Subcutaneous abdominal adipose tissue (tissue), 5 donors: ENCODE results near the gene RANBP9.

Experiments used
- H3K27ac ChIP-seq: one replicate; pipeline ENCODE4 v1.7.0; 2013; ENCODE audit warnings: low read depth, mild to moderate bottlenecking, inconsistent platforms, low read length, moderate library complexity
- H3K27me3 ChIP-seq, 5 donors: one replicate each; pipeline ENCODE4 v1.7.0; 2013; ENCODE audit warnings: low read length in 5 of 5, inconsistent platforms in 1 of 5; ENCODE audit not compliant: control insufficient read depth in 5 of 5, insufficient read depth in 4 of 5
- H3K36me3 ChIP-seq, 5 donors: one replicate each; pipeline ENCODE4 v1.7.0; 2013; ENCODE audit warnings: low read length in 5 of 5; ENCODE audit not compliant: control insufficient read depth in 5 of 5, insufficient read depth in 5 of 5
- H3K4me1 ChIP-seq, 5 donors: one replicate each; pipeline ENCODE4 v1.7.0; 2013; ENCODE audit warnings: low read length in 5 of 5, mild to moderate bottlenecking in 3 of 5, moderate library complexity in 1 of 5; ENCODE audit not compliant: control insufficient read depth in 5 of 5, insufficient read depth in 5 of 5
- H3K4me3 ChIP-seq, 5 donors: one replicate each; pipeline ENCODE4 v1.7.0; 2013; ENCODE audit warnings: low read length in 5 of 5, low read depth in 1 of 5
- H3K9ac ChIP-seq, 5 donors: one replicate each; pipeline ENCODE4 v1.7.0; 2013; ENCODE audit warnings: low read length in 5 of 5, mild to moderate bottlenecking in 4 of 5, moderate library complexity in 3 of 5
- H3K9me3 ChIP-seq, 5 donors: one replicate each; pipeline ENCODE4 v1.7.0; 2013; ENCODE audit warnings: low read length in 5 of 5; ENCODE audit not compliant: control insufficient read depth in 5 of 5
- donor health status: healthy.
- donor health status: healthy.
- donor health status: healthy.
- donor health status: healthy.
- donor health status: healthy.

RANBP9 gene

DNA sequence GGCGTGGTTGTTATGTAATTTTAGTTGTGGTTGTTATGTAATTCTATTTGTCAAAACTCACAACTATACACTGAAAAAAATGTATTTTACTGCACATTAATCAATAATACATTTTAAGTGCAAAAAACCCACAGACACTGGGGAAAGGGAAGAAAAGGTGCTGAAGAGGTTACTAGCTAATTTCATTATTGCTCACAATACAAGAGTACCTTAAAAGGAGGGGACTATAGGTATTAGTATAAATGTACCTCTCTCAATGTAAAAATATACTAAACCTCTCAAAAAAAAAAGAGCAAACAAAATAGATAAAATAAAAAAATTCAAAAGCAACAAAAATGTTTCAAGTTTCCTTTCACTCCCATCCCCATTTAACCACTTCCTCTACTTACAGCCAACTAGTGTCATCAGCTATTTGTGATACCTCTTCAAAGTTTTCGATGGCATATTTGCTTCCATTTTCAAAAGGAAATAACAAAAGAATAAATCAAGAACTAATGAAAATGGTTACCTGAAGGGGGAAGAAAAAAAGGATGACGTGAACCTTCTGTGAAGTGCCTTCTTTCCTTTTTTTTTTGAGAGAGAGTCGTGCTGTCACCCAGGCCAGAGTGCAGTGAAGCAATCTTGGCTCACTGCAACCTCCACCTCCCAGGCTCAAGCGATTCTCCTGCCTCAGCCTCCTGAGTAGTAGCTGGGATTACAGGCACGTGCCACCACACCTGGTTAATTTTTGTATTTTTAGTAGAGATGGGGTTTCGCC, 30.2 kb downstream of the RANBP9 start:
- H3K9ac ChIP-seq = no peak overlapping the region
- H3K9me3 ChIP-seq = peaks cover 0 to 12% (median 6%) of the 10 kb centered on the region in 5 donors
- H3K4me1 ChIP-seq = peaks cover 0 to 4% (median 0%) of the 10 kb centered on the region in 5 donors
- no peak overlapping the region for H3K4me3 ChIP-seq
- no peaks in the 10 kb centered on the region for H3K27me3 ChIP-seq
- peaks cover 0 to 2% (median 0%) of the 10 kb centered on the region in 5 donors for H3K36me3 ChIP-seq
- no peak overlapping the region for H3K27ac ChIP-seq

DNA sequence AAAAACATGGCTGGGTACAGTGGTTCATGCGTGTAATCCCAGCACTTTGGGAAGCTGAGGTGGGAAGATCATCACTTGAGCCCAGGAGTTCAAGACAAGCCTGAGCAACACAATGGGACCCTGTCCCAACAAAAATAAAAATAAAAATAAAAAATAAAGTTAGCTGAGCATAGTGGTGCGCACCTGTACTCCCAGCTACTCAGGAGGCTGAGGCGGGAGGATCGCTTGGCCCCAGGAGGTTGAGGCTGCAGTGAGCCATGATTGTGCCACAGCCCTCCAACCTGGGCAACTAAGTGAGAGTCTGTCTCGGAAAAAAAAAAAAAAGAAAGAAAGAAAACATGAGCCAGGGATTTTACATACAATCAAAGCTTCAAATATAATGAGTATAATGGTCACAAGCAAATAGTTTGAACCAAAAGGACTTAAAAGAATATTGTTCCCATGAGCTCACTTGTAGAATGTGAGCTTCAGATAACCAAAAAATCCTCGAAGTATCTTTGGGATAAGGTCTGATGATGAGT, 31.1 kb downstream of the RANBP9 start:
- Histone ChIP-seq H3K9me3 (peaks cover 0 to 12% (median 6%) of the 10 kb centered on the region in 5 donors), H3K27me3 (no peaks in the 10 kb centered on the region), H3K27ac (no peak overlapping the region), H3K4me3 (no peak overlapping the region), H3K9ac (no peak overlapping the region), H3K36me3 (peaks cover 0 to 2% (median 0%) of the 10 kb centered on the region in 5 donors), H3K4me1 (peaks cover 0 to 4% (median 0%) of the 10 kb centered on the region in 5 donors)

DNA sequence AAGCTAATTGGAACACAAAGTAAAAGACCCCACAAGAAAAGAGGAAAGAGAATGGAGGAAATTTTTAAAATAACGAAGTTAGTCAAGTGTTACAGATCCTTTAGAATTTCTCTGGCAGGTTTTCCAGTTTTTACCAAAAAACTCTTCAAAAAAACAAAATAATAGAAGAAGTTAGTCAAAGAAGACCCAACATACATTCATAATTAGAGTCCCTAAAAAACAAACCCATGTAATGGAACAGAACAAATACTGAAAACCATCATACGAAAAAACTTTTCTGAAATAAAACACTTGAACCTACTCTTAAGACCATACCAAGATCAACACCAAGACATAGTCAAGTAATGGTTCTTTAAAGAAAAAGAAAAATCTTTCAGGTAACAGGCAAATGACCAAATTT, 31.6 kb downstream of the RANBP9 start:
- Histone ChIP-seq H3K36me3 (peaks cover 0 to 2% (median 0%) of the 10 kb centered on the region in 5 donors), H3K9me3 (peaks cover 0 to 12% (median 6%) of the 10 kb centered on the region in 5 donors), H3K9ac (no peak overlapping the region), H3K27me3 (no peaks in the 10 kb centered on the region), H3K4me1 (peaks cover 0 to 4% (median 0%) of the 10 kb centered on the region in 5 donors), H3K27ac (no peak overlapping the region), H3K4me3 (no peak overlapping the region)

DNA sequence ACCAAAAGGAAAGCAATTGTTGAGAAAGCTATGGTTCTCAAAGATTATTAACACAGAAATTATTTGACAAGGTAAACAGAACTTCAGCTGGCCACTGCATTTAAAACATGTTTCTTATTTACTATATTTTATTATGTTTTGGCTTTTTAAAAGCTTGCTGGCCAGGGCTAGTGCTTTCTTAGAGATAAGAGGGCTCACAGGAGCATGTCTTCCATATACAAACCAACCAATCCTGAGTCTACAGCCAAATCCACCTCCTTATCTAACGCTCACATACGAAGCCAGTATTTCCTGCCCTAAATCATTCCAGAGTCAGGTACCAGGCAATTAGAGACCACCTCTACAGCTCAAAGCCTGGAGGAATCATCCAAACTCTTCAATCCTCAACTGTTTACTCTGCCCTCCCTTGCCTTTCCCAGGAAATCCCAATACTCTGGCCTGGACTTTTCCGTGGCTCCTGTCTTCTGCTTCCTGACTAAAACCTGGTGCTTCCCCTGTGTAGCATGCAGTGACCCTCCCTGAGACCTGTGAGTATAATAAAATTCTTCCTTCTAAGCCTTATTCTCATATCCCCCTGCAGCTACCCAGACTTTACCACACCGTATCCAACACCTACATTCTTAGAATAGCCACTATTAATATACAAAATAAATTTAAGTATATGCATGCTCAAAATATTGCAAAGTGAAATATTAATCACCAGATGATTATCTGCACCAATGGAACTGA, 33.2 kb downstream of the RANBP9 start:
- no peak overlapping the region for H3K9ac ChIP-seq
- peaks cover 0 to 12% (median 6%) of the 10 kb centered on the region in 5 donors for H3K9me3 ChIP-seq
- H3K27ac ChIP-seq = no peak overlapping the region
- peaks cover 0 to 4% (median 0%) of the 10 kb centered on the region in 5 donors for H3K4me1 ChIP-seq
- no peaks in the 10 kb centered on the region for H3K36me3 ChIP-seq
- no peak overlapping the region for H3K4me3 ChIP-seq
- H3K27me3 ChIP-seq = no peaks in the 10 kb centered on the region

DNA sequence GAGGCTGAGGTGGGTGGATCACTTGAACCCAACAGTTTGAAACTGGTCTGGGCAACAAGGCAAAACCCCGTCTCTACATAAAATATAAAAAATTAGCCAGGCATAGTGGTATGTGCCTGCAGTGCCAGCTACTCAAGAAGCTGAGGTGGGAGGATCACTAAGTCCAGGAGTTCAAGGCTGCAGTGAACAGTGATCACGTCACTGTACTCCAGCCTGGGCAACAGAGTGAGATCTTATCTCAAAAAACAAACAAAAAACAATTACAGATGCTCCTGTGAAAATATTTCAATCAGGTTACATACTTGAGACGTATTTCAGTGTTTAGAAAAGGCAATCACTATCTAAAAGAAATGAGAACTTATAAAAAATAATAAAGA, 33.8 kb downstream of the RANBP9 start:
- H3K9me3 ChIP-seq = peaks cover 0 to 12% (median 6%) of the 10 kb centered on the region in 5 donors
- no peaks in the 10 kb centered on the region for H3K27me3 ChIP-seq
- no peak overlapping the region for H3K27ac ChIP-seq
- H3K36me3 ChIP-seq = no peaks in the 10 kb centered on the region
- H3K9ac ChIP-seq = no peak overlapping the region
- peaks cover 0 to 4% (median 0%) of the 10 kb centered on the region in 5 donors for H3K4me1 ChIP-seq
- no peak overlapping the region for H3K4me3 ChIP-seq

DNA sequence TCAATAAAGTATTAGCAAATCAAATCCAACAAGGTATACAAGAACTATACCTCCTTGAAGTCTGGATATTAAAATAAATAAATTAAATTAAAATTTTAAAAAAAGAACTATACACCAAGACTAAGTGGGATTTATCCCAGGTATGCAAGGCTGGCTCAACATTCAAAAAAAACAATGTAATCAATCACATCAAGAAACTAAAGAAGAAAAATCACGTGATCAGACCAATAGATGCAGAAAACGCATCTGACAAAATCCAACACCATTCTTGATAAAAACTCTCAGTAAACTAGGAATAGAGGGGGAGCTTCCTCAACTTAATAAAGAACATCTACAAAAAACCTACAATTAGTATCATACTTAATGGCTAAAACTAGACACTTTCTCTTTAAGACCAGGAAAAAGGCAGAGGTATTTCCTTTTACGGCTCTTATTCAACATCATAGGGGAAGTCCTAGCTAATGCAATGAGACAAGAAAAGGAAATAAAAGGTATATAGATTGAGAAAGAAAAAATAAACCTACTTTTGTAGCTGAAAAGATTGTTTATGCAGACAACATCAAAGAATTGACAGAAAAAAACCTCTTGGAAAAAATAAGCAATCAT, 35.0 kb downstream of the RANBP9 start:
- Histone ChIP-seq H3K36me3 (no peaks in the 10 kb centered on the region), H3K4me1 (peaks cover 0 to 10% (median 4%) of the 10 kb centered on the region in 5 donors), H3K27ac (no peak overlapping the region), H3K9me3 (peaks cover 0 to 12% (median 6%) of the 10 kb centered on the region in 5 donors), H3K4me3 (no peak overlapping the region), H3K9ac (no peak overlapping the region), H3K27me3 (no peaks in the 10 kb centered on the region)

DNA sequence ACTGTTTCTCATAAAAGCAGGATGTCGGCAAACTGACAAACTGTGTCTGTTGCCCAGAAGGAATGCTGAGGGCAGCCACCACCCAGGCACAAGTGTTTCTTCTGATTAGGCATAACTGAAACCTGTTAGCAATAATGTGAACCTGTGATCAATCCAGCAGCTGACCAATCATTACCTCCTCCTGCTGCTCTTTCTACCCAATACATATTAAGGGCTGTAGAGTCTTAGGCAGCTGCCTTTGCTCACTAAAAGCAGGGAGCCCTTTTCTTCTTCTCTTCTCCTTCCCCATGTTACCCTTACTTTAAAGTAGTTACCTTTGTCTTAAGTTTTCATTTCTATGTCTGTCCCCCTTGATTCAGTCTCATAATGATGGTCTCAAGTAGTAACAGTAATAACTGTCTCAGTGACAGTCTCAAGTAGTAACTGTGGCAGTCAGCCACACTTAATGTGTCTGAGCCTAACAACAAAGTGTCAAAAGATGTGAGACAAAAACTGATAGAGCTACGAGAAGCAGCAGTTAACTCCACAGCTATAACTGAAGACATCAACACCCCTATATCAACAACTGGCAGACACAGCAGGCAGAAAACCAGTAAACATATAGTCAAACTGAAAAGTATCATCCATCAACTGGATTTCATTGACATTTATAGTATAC, 37.0 kb downstream of the RANBP9 start:
- H3K4me3 ChIP-seq = no peak overlapping the region
- no peaks in the 10 kb centered on the region for H3K36me3 ChIP-seq
- H3K9ac ChIP-seq = no peak overlapping the region
- H3K27ac ChIP-seq = no peak overlapping the region
- no peaks in the 10 kb centered on the region for H3K27me3 ChIP-seq
- peaks cover 0 to 8% (median 6%) of the 10 kb centered on the region in 5 donors for H3K9me3 ChIP-seq
- H3K4me1 ChIP-seq = peaks cover 0 to 10% (median 4%) of the 10 kb centered on the region in 5 donors

DNA sequence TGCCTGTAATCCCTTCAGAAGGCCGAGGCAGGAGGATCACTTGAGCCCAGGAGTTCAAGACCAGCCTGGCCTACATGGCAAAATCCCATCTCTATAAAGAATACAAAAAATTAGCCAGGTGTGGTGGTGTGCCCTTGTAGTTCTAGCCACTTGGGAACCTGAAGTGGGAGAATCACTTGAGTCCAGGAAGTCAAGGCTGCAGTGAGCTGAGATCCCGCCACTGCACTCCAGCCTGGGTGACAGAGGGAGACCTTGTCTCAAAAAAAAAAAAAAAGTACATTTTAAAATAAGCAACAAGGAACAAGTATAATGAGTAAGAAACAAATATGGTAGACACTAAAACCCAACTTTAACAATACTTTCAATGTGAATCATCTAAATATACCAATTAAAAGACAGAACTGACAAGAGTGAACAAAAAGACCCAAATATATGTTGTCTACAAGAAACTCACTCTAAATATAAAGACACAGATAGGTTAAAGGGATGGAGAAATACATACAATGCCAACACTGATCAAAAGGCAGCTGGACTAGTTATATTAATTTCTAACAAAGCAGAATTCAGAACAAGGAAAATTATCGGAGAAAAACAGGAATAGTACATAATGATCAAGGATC, 37.7 kb downstream of the RANBP9 start:
- Histone ChIP-seq H3K9me3 (peaks cover 0 to 8% (median 6%) of the 10 kb centered on the region in 5 donors), H3K27ac (no peak overlapping the region), H3K36me3 (no peaks in the 10 kb centered on the region), H3K4me3 (no peak overlapping the region), H3K9ac (no peak overlapping the region), H3K27me3 (no peaks in the 10 kb centered on the region), H3K4me1 (peaks cover 0 to 10% (median 4%) of the 10 kb centered on the region in 5 donors)

DNA sequence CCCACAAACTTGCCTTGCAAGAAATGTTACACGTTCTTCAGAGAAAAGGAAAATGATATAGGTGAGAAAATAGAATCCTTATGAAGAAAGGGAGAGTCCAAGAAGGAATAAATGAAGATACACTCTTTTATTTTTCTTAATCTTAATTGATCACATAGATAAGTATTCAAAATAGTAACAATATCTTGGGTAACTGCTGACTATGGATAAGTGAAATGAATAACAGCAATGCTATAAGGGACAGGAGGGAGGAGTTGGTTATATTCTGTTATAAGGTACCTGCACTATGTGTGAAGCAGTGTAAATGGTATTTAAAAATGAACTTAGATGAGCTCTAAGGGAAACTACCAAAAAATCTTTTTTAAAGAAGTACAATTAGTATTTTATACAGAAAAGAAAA, 38.3 kb downstream of the RANBP9 start:
- Histone ChIP-seq H3K27ac (no peak overlapping the region), H3K4me3 (no peak overlapping the region), H3K9me3 (peaks cover 0 to 8% (median 6%) of the 10 kb centered on the region in 5 donors), H3K36me3 (no peaks in the 10 kb centered on the region), H3K4me1 (peaks cover 0 to 14% (median 2%) of the 10 kb centered on the region in 5 donors), H3K9ac (no peak overlapping the region), H3K27me3 (no peaks in the 10 kb centered on the region)
